GM12874 (cell line): ENCODE measurements around the gene MARCHF4.

Source experiments
- CTCF ChIP-seq: IDR thresholded peaks from 2 replicates; pipeline ENCODE4 v1.5.1; 2011; ENCODE audit warnings: low read depth, mild to moderate bottlenecking, control low read depth, low read length, moderate library complexity; ENCODE audit not compliant: insufficient read depth

The MARCHF4 gene

GRCh38 chr2:216355711-216356110 lies 16.6 kb downstream of the MARCHF4 start:
- TF ChIP-seq CTCF, result no peak

- no peak for TF ChIP-seq CTCF
These were observed 18.0 kb downstream of the MARCHF4 start for GRCh38 chr2:216354306-216354705.

GRCh38 chr2:216352653-216353270 lies 19.5 kb downstream of the MARCHF4 start:
- TF ChIP-seq CTCF, result no peak

- TF ChIP-seq CTCF, result no peak
These were observed 20.9 kb downstream of the MARCHF4 start for GRCh38 chr2:216351172-216351925.

- TF ChIP-seq CTCF, result no peak
These were observed 22.0 kb downstream of the MARCHF4 start for GRCh38 chr2:216350214-216350791.

GRCh38 chr2:216349366-216349765 lies 22.9 kb downstream of the MARCHF4 start:
- TF ChIP-seq CTCF, result no peak

- TF ChIP-seq CTCF, result no peak
These were observed 23.5 kb downstream of the MARCHF4 start for GRCh38 chr2:216348756-216349308.
